ENCODE results near the gene NGDN.

Gene NGDN

GRCh38 chr14:23523229-23524016 lies 53.9 kb downstream of the NGDN start:
- no peak for DNase-seq

GRCh38 chr14:23524954-23525353 lies 55.5 kb downstream of the NGDN start:
- no peak for DNase-seq

- no peak for DNase-seq
Measured at GRCh38 chr14:23525611-23526010, 56.1 kb downstream of the NGDN start.

Measured in T1000 (cell line).